Testis (tissue), 2 donors: ENCODE measurements around the gene SNX10.

Experiments used
- CTCF ChIP-seq, 3 experiments: fragments of 450-650 bp in 2 of 3; fragments of 200-600 bp in 1 of 3; sonication (generic) in 1 of 3; IDR thresholded peaks; one replicate each; pipeline ENCODE4 v1.5.1; 2016 to 2019; ENCODE audit warnings: antibody characterized with exemption in 3 of 3, mild to moderate bottlenecking in 2 of 3, moderate library complexity in 1 of 3
- POLR2A ChIP-seq: fragments of 450-650 bp; IDR thresholded peaks from one replicate; pipeline ENCODE4 v1.6.1; 2017; ENCODE audit warnings: antibody characterized with exemption, mild to moderate bottlenecking, moderate library complexity

DNA sequence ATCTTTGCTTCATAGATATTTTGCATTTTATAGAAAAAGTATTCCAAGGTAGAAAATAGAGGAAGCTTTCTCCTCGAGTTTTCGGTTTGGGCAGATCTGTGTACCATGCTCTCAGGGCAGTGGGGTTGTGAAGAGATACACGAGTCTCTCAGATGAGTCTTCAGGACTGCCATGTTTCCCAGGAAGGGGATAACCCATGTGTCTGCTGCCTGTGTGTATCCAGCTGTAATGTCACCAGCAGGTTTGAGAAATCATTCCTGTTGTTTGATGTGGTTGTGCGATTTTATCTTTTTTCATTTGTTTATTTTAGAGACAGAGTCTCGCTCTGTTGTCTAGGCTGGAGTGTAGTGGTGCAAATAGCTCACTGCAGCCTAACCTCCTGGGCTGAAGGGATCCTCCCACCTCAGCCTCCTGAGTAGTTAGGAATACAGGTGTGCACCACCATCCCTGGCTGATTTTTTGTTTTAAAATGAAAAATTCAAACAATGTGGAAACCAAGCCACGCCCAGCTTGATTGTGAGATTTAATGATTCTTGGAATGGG lies 48.9 kb downstream of the SNX10 start:
- no peak for TF ChIP-seq CTCF (IDR thresholded peaks at IDR 0.05)
- TF ChIP-seq POLR2A: no peak
